ENCODE results near the gene SPDYE16.
"Not testable (repeated sequence)": the region's sequence is repeated elsewhere in the genome, so short reads cannot be mapped to it uniquely, and the experiment has no call there.

DNA sequence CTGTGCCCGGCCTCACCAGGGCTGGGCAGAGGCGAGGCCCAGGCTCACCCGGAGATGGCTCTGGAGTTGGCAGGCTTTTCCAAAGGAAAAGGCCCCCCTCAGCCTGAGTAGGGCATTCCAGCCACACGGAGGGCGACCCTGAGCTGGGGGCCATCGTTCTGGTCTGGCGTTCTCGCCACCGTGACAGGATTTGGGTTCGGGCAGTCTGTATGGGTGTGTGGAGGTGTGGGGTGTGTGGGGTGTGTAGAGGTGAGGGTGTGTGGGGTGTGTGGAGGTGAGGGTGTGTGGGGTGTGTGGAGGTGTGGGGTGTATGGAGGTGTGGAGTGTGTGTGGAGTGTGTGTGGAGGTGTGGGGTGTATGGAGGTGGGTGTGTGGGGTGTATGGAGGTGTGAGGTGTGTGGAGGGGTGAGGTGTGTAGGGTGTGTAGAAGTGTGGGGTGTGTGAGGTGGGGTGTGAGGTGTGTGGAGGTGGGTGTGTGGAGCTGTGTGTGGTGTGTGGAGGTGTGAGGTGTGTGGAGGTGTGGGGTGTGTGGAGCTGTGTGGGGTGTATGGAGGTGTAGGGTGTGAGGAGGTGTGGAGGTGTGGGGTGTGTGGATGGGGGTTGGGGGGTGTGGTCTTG is 44.4 kb downstream of the SPDYE16 start:
- TF ChIP-seq, protein P1, sequence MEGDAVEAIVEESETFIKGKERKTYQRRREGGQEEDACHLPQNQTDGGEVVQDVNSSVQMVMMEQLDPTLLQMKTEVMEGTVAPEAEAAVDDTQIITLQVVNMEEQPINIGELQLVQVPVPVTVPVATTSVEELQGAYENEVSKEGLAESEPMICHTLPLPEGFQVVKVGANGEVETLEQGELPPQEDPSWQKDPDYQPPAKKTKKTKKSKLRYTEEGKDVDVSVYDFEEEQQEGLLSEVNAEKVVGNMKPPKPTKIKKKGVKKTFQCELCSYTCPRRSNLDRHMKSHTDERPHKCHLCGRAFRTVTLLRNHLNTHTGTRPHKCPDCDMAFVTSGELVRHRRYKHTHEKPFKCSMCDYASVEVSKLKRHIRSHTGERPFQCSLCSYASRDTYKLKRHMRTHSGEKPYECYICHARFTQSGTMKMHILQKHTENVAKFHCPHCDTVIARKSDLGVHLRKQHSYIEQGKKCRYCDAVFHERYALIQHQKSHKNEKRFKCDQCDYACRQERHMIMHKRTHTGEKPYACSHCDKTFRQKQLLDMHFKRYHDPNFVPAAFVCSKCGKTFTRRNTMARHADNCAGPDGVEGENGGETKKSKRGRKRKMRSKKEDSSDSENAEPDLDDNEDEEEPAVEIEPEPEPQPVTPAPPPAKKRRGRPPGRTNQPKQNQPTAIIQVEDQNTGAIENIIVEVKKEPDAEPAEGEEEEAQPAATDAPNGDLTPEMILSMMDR (IDR thresholded peaks at IDR 0.05): not testable (repeated sequence)
- not testable (repeated sequence) for TF ChIP-seq POLR2A (IDR thresholded peaks at IDR 0.05)
